Measurements from ENCODE around the gene LRP1B. TPM values are rescaled to one million over a fixed set of nuclear protein-coding genes. Genes with fewer than 3 reads are reported as not detected.

LRP1B gene
- total and polyA plus RNA-seq, 2 of the 8 experiments (the other 6 are each of a cell fraction or from before 2014, with no cell fraction given): 0.03 TPM; not detected in 1

- TF ChIP-seq RFX5 (IDR thresholded peaks at IDR 0.05; ENCODE audit: borderline replicate concordance, low read depth, low read length) (no peak), KDM1A (IDR thresholded peaks at IDR 0.05; ENCODE audit: borderline replicate concordance, low read length) (no peak), BCL11A (IDR thresholded peaks at IDR 0.05; ENCODE audit: low read depth in 2 of 2, low read length in 2 of 2) (no peak)
These were observed 427.3 kb downstream of the LRP1B start (continued) for GRCh38 chr2:141703501-141703900.

Measured in H1 (cell line).